Measurements from ENCODE around the gene UBQLN4.

- no peak for TF ChIP-seq CTCF (IDR thresholded peaks at IDR 0.05)
- no peak for TF ChIP-seq POLR2AphosphoS5 (IDR thresholded peaks at IDR 0.05)
- TF ChIP-seq POLR2A (IDR thresholded peaks at IDR 0.05), result no peak
- TF ChIP-seq EP300 (IDR thresholded peaks at IDR 0.05), result no peak
These were observed 31.6 kb downstream of the UBQLN4 start for GRCh38 chr1:156021954-156022353.
